Measurements from ENCODE around the gene PRPF38B.
A peak's percentile ranks its signal among the peaks of the same experiment; 100 is the strongest.
"Not testable (repeated sequence)": the region's sequence is repeated elsewhere in the genome, so short reads cannot be mapped to it uniquely, and the experiment has no call there.

Gene PRPF38B

DNA sequence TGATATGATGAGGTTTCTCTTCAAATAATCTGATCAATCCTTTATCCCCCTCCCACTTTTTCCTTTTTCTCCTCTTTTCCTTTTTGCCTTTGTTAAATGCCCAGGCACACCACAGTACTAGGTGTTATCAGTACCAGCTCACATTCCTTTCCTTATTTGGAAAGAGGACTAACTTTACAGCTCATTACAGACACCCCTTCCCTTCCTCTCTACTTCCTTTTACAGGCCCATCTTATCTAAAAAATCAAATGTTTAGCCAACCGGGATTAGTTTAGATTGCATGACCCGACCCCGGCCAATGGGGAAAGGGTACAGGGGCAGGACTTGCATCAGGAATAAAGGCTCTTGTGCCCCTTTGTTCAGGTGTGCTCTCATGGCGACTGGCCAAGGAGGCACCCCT is 10.4 kb upstream of the PRPF38B start:
- H3K9me3 ChIP-seq (ENCODE audit: control insufficient read depth, insufficient read depth, low read depth, low read length): not testable (repeated sequence)
- H3K9ac ChIP-seq (ENCODE audit: low read length): peak overlapping the region; percentile 8

DNA sequence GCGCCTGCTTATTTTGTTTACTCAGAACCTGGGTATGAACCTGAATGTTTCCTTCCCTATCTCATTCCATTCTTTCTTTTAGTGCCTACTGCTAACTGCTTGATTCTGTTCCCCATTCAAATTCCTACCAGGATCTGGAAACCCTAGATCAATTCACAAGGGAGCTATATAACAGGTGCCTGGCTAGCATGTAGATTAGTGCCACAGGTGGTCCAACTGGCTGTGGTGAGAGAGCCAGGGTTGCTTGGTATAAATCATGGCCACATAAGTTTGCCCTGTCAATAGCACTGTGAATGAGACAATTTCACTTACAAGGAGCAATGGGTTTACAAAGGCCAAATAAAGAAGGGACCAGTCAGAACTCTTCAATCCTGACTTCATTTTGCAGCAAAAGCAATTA is 6.6 kb upstream of the PRPF38B start:
- H3K27ac ChIP-seq (ENCODE audit: low read depth, low read length): no peak overlapping the region
- peaks cover 9% of the 10 kb centered on the region for H3K4me1 ChIP-seq (ENCODE audit: control insufficient read depth, insufficient read depth, low read length)
- H3K9me3 ChIP-seq (ENCODE audit: control insufficient read depth, insufficient read depth, low read depth, low read length): no peaks in the 10 kb centered on the region
- no peaks in the 10 kb centered on the region for H3K36me3 ChIP-seq (ENCODE audit: control insufficient read depth, insufficient read depth, low read length)
- no peaks in the 10 kb centered on the region for H3K27me3 ChIP-seq (ENCODE audit: control insufficient read depth, insufficient read depth, low read length)
- no peak overlapping the region for H3K9ac ChIP-seq (ENCODE audit: low read length)
- H3K4me3 ChIP-seq (ENCODE audit: low read depth, low read length): no peak overlapping the region

More for the DNA sequence above, 10.4 kb upstream of the PRPF38B start:
- H3K27ac ChIP-seq (ENCODE audit: low read depth, low read length): peak overlapping the region; percentile 39; the same call in 1 of the 2 replicates
- H3K27me3 ChIP-seq (ENCODE audit: control insufficient read depth, insufficient read depth, low read length); H3K36me3 ChIP-seq (ENCODE audit: control insufficient read depth, insufficient read depth, low read length); H3K4me1 ChIP-seq (ENCODE audit: control insufficient read depth, insufficient read depth, low read length); H3K4me3 ChIP-seq (ENCODE audit: low read depth, low read length): not testable (repeated sequence)

DNA sequence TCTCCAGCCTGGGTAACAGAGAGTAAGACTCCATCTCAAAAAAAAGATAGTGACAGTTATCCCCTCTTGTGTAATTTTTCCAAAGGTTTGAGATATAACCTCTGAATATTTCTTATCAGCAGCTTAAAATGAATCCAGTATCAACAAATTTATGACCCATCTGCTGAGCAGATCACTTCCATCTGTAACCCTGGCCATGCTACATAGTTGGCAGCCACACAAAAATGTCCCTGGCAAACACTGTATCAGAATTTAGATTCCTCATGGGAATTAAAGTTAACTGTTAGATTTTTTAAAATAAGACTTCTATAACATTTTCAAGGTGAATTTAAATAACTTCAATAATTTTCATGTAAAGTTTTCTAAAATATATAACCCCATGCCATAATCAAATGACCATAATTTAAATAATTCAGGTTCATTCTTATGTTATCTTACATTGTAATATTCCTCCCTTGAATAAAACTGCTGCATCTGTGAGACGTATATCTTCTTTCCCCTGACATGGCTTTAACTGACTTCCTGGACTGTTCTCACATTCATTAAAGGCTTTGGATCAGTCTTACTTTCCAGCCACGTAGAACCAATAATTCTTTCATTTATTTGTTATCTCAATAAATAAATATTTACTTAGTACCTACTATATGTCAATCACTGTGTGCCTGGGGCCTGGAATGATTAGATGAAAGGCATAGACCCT is 5.3 kb upstream of the PRPF38B start:
- no peaks in the 10 kb centered on the region for H3K36me3 ChIP-seq (ENCODE audit: control insufficient read depth, insufficient read depth, low read length)
- H3K27ac ChIP-seq (ENCODE audit: low read depth, low read length): no peak overlapping the region
- H3K9ac ChIP-seq (ENCODE audit: low read length): no peak overlapping the region
- no peaks in the 10 kb centered on the region for H3K9me3 ChIP-seq (ENCODE audit: control insufficient read depth, insufficient read depth, low read depth, low read length)
- peaks cover 5% of the 10 kb centered on the region for H3K4me1 ChIP-seq (ENCODE audit: control insufficient read depth, insufficient read depth, low read length)
- no peaks in the 10 kb centered on the region for H3K27me3 ChIP-seq (ENCODE audit: control insufficient read depth, insufficient read depth, low read length)
- H3K4me3 ChIP-seq (ENCODE audit: low read depth, low read length): no peak overlapping the region

DNA sequence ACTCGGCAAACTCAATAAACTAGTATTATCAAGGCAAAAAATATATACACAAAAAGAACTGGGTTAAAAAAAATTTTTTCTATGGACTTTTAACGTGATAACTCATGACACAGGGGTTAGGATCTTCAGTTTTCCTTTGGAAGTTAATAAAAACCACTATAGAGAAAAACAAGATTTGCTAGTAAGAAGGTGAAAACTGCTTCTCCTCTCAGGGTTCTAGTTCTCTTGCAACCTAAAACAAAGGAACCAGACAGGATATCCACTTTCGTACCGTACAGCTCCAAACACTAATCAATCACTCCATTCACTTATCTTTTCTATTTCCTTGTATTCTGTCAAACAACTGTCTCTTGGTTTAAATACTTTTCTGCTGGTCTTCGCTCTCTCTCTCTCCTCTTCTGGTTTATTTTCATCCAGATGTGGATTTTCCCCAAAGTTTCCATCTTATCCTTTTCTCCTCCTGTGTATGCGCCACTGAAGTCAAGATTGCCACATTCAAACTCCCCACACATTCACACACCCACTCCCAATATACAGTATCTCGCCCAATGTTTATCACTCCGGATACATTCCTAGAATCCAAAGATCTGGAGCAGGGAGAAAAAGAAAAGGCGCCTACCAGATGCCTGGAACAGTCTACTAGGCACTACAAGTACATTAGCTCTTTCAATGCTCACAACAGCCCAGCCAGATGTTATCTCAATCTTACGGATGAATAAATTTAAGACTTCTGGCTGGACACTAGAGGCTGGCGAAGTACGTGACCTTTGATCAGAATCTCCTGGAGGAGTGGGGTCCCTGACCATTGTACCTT is 775 bp upstream of the PRPF38B start:
- no peaks in the 10 kb centered on the region for H3K4me1 ChIP-seq (ENCODE audit: control insufficient read depth, insufficient read depth, low read length)
- peaks cover 15% of the 10 kb centered on the region for H3K36me3 ChIP-seq (ENCODE audit: control insufficient read depth, insufficient read depth, low read length)
- H3K27me3 ChIP-seq (ENCODE audit: control insufficient read depth, insufficient read depth, low read length): no peaks in the 10 kb centered on the region
- H3K9me3 ChIP-seq (ENCODE audit: control insufficient read depth, insufficient read depth, low read depth, low read length): no peaks in the 10 kb centered on the region
- H3K27ac ChIP-seq (ENCODE audit: low read depth, low read length): peak overlapping the region; percentile 90
- peak overlapping the region; percentile 80 for H3K4me3 ChIP-seq (ENCODE audit: low read depth, low read length)
- H3K9ac ChIP-seq (ENCODE audit: low read length): peak overlapping the region; percentile 93

DNA sequence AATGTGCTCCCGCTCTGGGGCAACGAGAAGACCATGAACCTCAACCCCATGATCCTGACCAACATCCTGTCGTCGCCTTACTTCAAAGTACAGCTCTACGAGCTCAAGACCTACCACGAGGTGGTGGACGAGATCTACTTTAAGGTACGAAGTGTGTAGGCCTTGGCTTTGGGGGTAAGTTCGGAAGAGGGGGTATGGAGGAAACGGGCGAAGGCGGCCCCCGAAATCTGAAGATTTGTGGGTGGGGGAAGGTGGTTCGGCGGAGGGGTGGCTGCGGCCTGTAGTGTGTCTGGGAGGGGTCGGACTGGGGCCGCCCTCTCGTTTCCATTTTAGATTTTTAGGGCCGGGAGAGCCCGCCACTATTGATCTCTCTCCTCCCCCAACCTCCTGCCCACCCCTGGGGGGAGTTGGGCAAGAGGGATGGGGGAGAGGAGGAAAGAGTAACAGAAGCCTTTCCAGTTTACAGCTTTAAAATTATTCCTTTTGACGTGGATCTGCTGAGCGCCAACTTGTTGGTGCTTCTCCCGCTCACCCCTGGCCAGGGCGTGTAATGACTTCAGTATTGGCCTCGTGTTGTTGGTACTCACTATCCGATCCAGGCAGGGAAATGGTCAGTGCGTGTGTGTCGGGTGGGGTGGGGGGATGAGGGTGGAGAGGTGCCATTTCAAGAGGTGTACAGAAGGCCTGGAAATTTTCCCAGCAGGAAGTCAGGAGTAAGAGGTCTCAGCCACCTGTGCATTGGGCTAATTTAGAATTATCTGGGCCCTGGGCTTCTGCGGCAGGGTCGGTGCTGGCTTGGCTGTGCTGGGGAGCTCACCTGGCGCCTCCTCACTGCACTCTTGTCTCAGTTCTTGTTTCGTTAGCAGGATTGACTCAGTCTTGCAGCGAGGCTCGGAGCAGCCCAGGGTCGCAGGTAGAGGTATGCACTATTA is 880 bp downstream of the PRPF38B start:
- Histone ChIP-seq H3K9me3 (ENCODE audit: control insufficient read depth, insufficient read depth, low read depth, low read length) (no peaks in the 10 kb centered on the region), H3K36me3 (ENCODE audit: control insufficient read depth, insufficient read depth, low read length) (peaks cover 31% of the 10 kb centered on the region), H3K4me3 (ENCODE audit: low read depth, low read length) (peak overlapping the region; percentile 80), H3K9ac (ENCODE audit: low read length) (peak overlapping the region; percentile 93), H3K27me3 (ENCODE audit: control insufficient read depth, insufficient read depth, low read length) (no peaks in the 10 kb centered on the region), H3K4me1 (ENCODE audit: control insufficient read depth, insufficient read depth, low read length) (no peaks in the 10 kb centered on the region), H3K27ac (ENCODE audit: low read depth, low read length) (peak overlapping the region; percentile 90)

DNA sequence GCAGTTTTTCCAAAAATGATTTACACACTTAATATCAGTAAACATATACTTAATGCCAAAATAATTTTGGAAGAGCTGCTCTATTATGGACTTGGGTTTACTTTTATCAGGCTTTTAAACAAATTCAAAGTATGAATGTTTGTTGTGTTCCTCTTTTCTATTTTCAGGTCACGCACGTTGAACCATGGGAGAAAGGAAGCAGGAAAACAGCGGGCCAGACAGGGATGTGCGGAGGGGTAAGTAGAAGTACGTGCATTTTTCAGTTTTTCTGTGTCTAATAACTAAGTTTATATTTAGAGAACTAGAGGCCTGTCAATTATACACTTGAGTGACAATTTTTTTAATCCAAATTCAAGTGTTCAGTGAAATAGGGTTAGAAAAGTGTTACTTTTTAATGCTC is 3.4 kb downstream of the PRPF38B start:
- Histone ChIP-seq H3K27ac (ENCODE audit: low read depth, low read length) (no peak overlapping the region), H3K9me3 (ENCODE audit: control insufficient read depth, insufficient read depth, low read depth, low read length) (no peaks in the 10 kb centered on the region), H3K9ac (ENCODE audit: low read length) (no peak overlapping the region), H3K4me3 (ENCODE audit: low read depth, low read length) (no peak overlapping the region), H3K4me1 (ENCODE audit: control insufficient read depth, insufficient read depth, low read length) (no peaks in the 10 kb centered on the region), H3K36me3 (ENCODE audit: control insufficient read depth, insufficient read depth, low read length) (peaks cover 57% of the 10 kb centered on the region), H3K27me3 (ENCODE audit: control insufficient read depth, insufficient read depth, low read length) (no peaks in the 10 kb centered on the region)

DNA sequence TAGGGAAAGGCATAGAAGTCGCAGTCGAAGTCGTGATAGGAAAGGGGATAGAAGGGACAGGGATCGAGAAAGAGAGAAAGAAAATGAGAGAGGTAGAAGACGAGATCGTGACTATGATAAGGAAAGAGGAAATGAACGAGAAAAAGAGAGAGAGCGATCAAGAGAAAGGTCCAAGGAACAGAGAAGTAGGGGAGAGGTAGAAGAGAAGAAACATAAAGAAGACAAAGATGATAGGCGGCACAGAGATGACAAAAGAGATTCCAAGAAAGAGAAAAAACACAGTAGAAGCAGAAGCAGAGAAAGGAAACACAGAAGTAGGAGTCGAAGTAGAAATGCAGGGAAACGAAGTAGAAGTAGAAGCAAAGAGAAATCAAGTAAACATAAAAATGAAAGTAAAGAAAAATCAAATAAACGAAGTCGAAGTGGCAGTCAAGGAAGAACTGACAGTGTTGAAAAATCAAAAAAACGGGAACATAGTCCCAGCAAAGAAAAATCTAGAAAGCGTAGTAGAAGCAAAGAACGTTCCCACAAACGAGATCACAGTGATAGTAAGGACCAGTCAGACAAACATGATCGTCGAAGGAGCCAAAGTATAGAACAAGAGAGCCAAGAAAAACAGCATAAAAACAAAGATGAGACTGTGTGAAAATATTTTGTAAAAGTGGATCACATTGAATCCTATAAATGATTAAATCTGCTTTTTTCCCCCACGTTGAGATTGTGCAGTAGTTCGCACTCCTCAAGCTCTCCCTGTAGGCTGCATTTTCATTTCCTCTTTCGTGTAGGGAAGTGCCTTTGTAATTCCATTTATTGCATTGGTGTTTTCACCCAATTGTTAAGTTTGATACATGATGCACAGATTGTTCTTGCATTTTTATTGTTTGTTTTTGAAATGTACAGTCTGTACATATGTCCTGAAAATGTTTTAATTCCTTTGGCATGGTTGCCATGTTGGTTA is 7.5 kb downstream of the PRPF38B start:
- H3K27me3 ChIP-seq (ENCODE audit: control insufficient read depth, insufficient read depth, low read length): no peaks in the 10 kb centered on the region
- no peak overlapping the region for H3K4me3 ChIP-seq (ENCODE audit: low read depth, low read length)
- H3K27ac ChIP-seq (ENCODE audit: low read depth, low read length): no peak overlapping the region
- no peak overlapping the region for H3K9ac ChIP-seq (ENCODE audit: low read length)
- no peaks in the 10 kb centered on the region for H3K4me1 ChIP-seq (ENCODE audit: control insufficient read depth, insufficient read depth, low read length)
- peaks cover 68% of the 10 kb centered on the region for H3K36me3 ChIP-seq (ENCODE audit: control insufficient read depth, insufficient read depth, low read length)
- H3K9me3 ChIP-seq (ENCODE audit: control insufficient read depth, insufficient read depth, low read depth, low read length): no peaks in the 10 kb centered on the region

DNA sequence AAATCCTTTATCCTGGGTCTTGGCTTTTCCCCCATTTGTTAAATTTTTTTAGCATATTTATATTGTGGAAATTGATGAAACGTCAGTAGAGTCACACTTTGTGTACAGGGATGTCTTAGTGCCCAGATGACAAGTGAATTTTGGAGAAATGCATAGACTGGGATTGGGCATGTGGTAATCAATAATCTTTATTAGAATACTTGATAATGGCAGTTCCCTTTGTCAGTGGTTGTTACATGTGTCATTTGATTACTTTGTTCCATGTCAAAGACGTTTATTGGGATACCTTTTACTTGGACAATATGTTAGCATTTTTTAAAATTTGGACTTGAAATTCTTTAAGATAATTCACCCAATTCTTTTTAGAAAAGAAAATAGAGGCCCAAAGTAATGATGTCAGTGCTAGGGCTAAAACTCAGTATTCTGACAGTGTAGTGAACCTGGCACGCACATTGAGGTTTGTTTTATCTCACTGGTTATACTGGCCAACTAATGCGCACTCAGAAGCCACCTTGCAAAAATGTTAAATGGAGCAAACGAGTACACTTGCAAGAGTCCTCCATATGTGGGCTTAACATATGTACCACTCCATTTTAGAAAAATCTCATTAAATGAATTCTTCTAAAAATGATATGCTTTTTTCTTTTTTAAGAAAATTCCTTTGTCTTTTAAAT is 9.2 kb downstream of the PRPF38B start:
- H3K27ac ChIP-seq (ENCODE audit: low read depth, low read length): no peak overlapping the region
- no peak overlapping the region for H3K4me3 ChIP-seq (ENCODE audit: low read depth, low read length)
- no peaks in the 10 kb centered on the region for H3K9me3 ChIP-seq (ENCODE audit: control insufficient read depth, insufficient read depth, low read depth, low read length)
- no peaks in the 10 kb centered on the region for H3K4me1 ChIP-seq (ENCODE audit: control insufficient read depth, insufficient read depth, low read length)
- no peaks in the 10 kb centered on the region for H3K27me3 ChIP-seq (ENCODE audit: control insufficient read depth, insufficient read depth, low read length)
- peaks cover 56% of the 10 kb centered on the region for H3K36me3 ChIP-seq (ENCODE audit: control insufficient read depth, insufficient read depth, low read length)
- no peak overlapping the region for H3K9ac ChIP-seq (ENCODE audit: low read length)

DNA sequence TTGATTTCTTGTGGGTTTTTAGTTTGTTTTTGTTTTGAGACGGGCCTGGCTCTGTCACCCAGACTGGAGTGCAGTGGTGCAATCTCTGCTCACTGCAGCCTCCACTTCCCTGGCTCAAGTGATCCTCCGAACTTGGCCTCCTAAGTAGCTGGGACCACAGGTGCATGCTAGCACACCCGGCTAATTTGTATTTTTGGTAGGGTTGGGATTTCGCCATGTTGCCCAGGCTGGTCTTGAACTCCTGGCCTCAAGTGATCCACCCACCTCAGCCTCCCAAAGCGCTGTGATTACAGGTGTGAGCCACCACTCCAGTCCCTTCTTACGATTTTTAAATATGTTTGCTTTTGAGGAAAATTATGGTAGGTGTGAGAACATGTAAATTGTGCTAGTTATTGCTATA is 10.0 kb downstream of the PRPF38B start:
- not testable (repeated sequence) for H3K9me3 ChIP-seq (ENCODE audit: control insufficient read depth, insufficient read depth, low read depth, low read length); H3K4me3 ChIP-seq (ENCODE audit: low read depth, low read length); H3K27me3 ChIP-seq (ENCODE audit: control insufficient read depth, insufficient read depth, low read length); H3K4me1 ChIP-seq (ENCODE audit: control insufficient read depth, insufficient read depth, low read length); H3K27ac ChIP-seq (ENCODE audit: low read depth, low read length); H3K9ac ChIP-seq (ENCODE audit: low read length)
- peaks cover 48% of the 10 kb centered on the region for H3K36me3 ChIP-seq (ENCODE audit: control insufficient read depth, insufficient read depth, low read length)

DNA sequence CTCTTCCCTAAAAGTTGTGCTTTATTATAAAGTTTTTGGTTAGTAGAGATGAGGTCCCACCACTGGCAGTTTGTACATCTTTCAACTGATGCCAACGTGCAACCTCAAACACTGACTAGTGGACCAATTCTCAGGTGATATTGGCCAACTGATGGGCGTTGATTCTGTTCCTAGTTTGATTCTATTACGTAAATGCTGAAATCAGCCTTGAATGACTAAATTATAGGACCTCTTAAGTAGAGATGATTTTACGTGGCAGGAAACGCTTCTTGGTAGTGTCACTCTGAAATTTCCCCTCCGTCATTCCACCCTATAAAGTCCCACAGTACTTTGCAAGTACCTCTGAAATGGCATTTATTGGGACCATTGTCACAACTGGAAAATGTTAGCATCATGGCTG is 11.8 kb downstream of the PRPF38B start:
- Histone ChIP-seq H3K9me3 (ENCODE audit: control insufficient read depth, insufficient read depth, low read depth, low read length) (no peaks in the 10 kb centered on the region), H3K4me1 (ENCODE audit: control insufficient read depth, insufficient read depth, low read length) (no peaks in the 10 kb centered on the region), H3K27me3 (ENCODE audit: control insufficient read depth, insufficient read depth, low read length) (no peaks in the 10 kb centered on the region), H3K36me3 (ENCODE audit: control insufficient read depth, insufficient read depth, low read length) (peaks cover 30% of the 10 kb centered on the region), H3K4me3 (ENCODE audit: low read depth, low read length) (no peak overlapping the region), H3K9ac (ENCODE audit: low read length) (no peak overlapping the region), H3K27ac (ENCODE audit: low read depth, low read length) (no peak overlapping the region)

Data from HUES6 (cell line).